HG03064 (cell line): ENCODE data around the gene POU3F2.

ENCODE experiments used
- ATAC-seq: cut with Tn5 transposase; IDR thresholded peaks from one replicate; pipeline ENCODE4 v1.9.1; 2021; ENCODE audit warnings: low read depth; ENCODE audit not compliant: unreplicated experiment

Gene POU3F2

DNA sequence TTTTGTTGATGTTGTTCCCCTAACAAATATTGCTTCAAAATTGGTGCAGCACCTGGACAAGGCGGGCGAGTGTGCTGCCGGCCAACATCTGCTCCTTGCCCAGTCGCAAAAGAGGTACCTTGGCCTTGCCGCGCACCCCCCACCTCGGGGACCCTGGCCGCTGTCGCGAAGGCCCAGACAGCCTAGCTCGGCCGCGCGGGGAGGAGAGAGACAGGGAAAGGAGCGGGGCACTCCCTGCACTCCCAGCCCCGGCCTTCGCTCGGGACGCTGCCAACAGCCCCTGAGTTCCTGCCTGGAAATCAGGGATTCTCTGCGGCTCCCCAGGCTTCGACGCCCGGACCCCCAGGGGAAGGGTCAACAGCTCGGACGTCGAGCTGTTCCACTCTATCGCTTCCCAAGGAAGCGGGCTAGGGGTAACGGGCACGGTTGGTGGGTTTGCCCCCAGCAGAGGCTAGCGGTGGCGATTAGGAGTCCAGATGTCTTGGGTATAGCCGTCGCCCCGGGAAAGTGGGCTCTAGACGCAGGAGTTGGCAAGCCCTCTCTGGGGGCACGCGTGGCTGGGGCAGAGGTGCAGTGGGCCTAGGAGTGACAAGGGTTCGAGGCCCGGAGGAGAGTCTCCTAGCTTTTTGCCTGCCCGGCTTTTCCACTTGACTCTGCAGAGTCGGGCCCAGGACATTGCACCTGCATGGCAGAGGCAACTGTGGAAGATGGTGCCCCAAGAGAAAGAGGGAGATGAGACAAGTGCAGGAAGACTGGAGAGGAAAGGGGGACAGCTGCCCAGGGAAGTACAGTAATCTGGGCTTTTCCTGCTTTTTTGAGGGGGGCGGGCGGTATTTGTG, 8.2 kb downstream of the POU3F2 start:
- no peak for ATAC-seq

GRCh38 chr6:98843271-98844243, 9.2 kb downstream of the POU3F2 start:
- no peak for ATAC-seq

- no peak for ATAC-seq
These were observed 10.2 kb downstream of the POU3F2 start for GRCh38 chr6:98844244-98845210.

DNA sequence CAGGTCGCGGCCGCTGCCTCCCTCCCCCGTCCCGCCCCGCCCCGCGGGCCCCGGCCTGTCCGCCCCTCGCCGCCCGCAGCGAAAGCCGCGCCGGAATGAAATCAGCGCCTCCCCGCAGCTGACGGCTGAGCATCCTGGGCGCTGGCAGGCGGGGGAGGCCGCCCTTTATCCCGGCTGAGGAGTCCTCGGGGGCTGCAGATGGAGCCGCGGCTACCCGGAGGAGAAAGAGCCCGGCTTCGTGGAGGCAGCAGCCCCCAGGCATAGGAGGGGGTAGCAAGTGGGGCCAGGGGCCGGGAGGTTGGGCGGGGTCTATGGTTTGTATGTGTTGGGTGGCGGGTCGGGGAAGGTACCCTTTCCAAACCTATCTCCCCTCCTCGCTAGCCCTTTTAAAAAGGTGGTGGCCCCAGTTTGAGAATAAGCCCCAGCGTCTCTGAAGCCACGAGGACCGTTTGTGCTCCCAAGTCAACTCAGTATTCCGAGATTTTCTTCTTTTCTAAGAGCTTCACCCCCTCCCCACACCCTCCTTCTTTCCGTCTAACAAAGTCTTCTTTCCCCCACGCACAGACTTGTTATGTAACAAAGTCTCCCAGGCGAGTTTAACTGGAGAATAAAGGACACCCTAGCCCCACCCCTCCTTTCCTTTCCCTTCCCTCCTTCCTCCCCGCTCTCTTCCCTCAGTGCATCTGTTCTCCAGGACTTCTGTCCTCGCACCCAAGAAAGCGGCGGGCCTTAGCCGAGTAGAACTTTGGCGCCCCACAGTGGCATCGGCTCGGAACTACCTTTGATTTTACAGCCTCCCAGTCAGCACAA, 11.0 kb downstream of the POU3F2 start:
- ATAC-seq, result peak; percentile 56

DNA sequence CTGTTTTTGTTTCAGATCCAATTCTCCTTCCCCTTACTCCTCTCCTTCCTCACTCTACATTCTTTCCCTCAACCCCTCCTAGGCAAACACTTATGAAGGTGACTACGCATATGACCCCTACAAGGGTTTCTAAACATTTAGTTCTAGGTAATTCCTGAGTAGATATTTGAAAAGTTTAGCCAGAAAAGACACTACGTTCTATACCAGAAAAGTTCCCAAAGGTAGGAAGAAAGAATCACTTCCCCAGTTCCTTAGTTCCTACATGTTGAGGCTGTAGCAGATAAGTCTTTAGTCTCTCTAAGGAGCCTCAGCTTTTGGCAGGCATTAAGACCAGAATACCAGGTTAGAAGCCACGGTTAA, 11.6 kb downstream of the POU3F2 start:
- no peak for ATAC-seq

DNA sequence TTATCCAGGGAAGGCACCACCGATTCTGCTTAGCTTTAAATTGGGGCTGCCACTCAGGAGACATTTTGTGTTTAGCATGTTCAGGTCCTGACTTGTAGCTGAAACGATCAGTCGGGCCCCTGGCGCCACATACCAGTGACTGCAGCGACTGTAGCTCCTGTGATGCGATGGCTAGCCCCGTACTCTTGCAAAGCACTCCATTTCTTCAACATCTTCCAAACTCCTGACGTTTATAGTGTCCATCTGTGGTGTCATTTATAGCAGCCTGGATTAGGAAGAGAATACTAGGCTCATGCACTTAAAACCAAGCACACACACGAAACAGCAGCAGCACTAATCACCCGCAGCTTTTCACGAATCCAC, 13.0 kb downstream of the POU3F2 start:
- no peak for ATAC-seq

- peak; percentile 51 for ATAC-seq
These were observed 13.6 kb downstream of the POU3F2 start for GRCh38 chr6:98847779-98848538.

GRCh38 chr6:98848539-98849242, 14.3 kb downstream of the POU3F2 start:
- no peak for ATAC-seq

GRCh38 chr6:98864497-98864896, 30.1 kb downstream of the POU3F2 start:
- ATAC-seq, result no peak

GRCh38 chr6:98871057-98871456, 36.7 kb downstream of the POU3F2 start:
- no peak for ATAC-seq

DNA sequence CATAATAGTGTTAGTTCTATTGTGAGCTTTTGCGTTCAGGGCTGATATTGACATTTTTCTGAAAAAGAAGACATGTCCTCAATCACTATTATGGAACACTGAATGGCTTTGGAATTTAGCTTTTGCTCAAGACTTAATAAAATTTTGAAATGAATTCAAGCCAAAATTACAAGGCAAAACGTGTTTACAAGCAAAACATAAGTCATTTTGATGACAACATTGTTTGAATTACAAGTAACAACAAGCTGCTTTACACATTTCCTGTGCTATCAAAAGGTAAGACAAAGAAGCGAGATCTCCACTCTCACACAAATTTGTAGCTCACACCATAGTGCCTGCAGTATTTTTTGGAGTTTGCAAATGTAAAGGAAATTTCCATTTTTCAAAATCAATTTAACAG, 37.4 kb downstream of the POU3F2 start:
- ATAC-seq, result no peak

GRCh38 chr6:98875375-98875774, 41.0 kb downstream of the POU3F2 start:
- ATAC-seq, result no peak

- no peak for ATAC-seq
These were observed 42.9 kb downstream of the POU3F2 start for GRCh38 chr6:98877250-98877649.

- ATAC-seq, result peak; percentile 78
These were observed 46.1 kb downstream of the POU3F2 start for GRCh38 chr6:98880486-98880885.

DNA sequence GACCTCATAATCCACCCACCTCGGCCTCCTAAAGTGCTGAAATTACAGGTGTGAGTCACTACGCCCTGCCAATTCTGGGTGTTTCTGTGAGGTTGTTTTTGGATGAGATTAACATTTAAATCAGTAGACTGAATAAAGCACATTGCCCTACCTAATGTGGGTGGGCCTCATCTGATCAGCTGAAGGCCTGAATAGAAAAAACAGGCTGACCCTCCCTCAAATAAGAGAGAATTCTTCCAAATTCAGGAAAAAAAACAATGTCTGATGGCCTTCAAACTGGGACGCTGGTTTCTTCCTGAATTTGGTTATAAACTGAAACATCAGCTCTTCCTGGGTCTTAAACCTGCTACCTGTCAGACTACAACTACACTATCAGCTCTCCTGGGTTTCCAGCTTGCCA, 51.0 kb downstream of the POU3F2 start:
- ATAC-seq, result no peak

GRCh38 chr6:98887650-98888049, 53.3 kb downstream of the POU3F2 start:
- ATAC-seq, result no peak
